HepG2 (cell line): ENCODE measurements around the gene TARBP2. TPM values are rescaled to one million over a fixed set of nuclear protein-coding genes. Genes with fewer than 3 reads are reported as not detected.

ENCODE experiments used
- ATF3 ChIP-seq: sonication (generic); formaldehyde crosslinking; IDR thresholded peaks from 2 replicates; pipeline ENCODE4 v1.4.0; 2020; ENCODE audit warnings: missing genetic modification reagents
- HNRNPLL ChIP-seq: fragments of 200-400 bp; formaldehyde crosslinking; IDR thresholded peaks from 2 replicates; pipeline ENCODE4 v1.6.1; 2017; ENCODE audit warnings: mild to moderate bottlenecking, low read depth, low read length; ENCODE audit not compliant: poor library complexity, severe bottlenecking
- MED8 ChIP-seq: sonication (generic); formaldehyde crosslinking; IDR thresholded peaks from 2 replicates; pipeline ENCODE4 v1.8.1; 2023; ENCODE audit warnings: mild to moderate bottlenecking, missing genetic modification reagents; ENCODE audit not compliant: insufficient replicate concordance
- PRMT3 ChIP-seq: sonication (generic); formaldehyde crosslinking; IDR thresholded peaks from 2 replicates; pipeline ENCODE4 v1.8.1; 2022; ENCODE audit warnings: low read depth, mild to moderate bottlenecking, moderate library complexity, missing genetic modification reagents, borderline replicate concordance
- RORA ChIP-seq: sonication (generic); formaldehyde crosslinking; IDR thresholded peaks from 2 replicates; pipeline ENCODE4 v1.5.0; 2020; ENCODE audit warnings: mild to moderate bottlenecking, missing genetic modification reagents, moderate library complexity
- SIX4 ChIP-seq: sonication (generic); formaldehyde crosslinking; IDR thresholded peaks from 2 replicates; pipeline ENCODE4 v1.4.0; 2020; ENCODE audit warnings: missing genetic modification reagents
- SNAPC4 ChIP-seq: sonication (generic); formaldehyde crosslinking; IDR thresholded peaks from 2 replicates; pipeline ENCODE4 v1.4.0; 2020; ENCODE audit warnings: mild to moderate bottlenecking, missing genetic modification reagents
- ZBTB37 ChIP-seq: sonication (generic); formaldehyde crosslinking; IDR thresholded peaks from 2 replicates; pipeline ENCODE4 v1.4.0; 2020; ENCODE audit warnings: mild to moderate bottlenecking, missing genetic modification reagents
- ZBTB39 ChIP-seq: sonication (generic); formaldehyde crosslinking; IDR thresholded peaks from 2 replicates; pipeline ENCODE4 v1.5.0; 2020; ENCODE audit warnings: missing genetic modification reagents
- ZC3H13 ChIP-seq: sonication (generic); formaldehyde crosslinking; IDR thresholded peaks from 2 replicates; pipeline ENCODE4 v1.8.1; 2023; ENCODE audit warnings: mild to moderate bottlenecking, missing genetic modification reagents, moderate library complexity
- ZFP90 ChIP-seq: sonication (generic); formaldehyde crosslinking; IDR thresholded peaks from 2 replicates; pipeline ENCODE4 v1.8.0; 2022; ENCODE audit warnings: missing genetic modification reagents, mild to moderate bottlenecking, inconsistent platforms, borderline replicate concordance
- ZNF280B ChIP-seq: sonication (generic); formaldehyde crosslinking; IDR thresholded peaks from 2 replicates; pipeline ENCODE4 v1.5.0; 2020; ENCODE audit warnings: missing genetic modification reagents, mild to moderate bottlenecking, borderline replicate concordance
- ZNF292 ChIP-seq: sonication (generic); formaldehyde crosslinking; IDR thresholded peaks from 2 replicates; pipeline ENCODE4 v1.8.1; 2022; ENCODE audit warnings: mild to moderate bottlenecking, low read depth, missing genetic modification reagents, borderline replicate concordance
- ZNF574 ChIP-seq: sonication (generic); formaldehyde crosslinking; IDR thresholded peaks from 2 replicates; pipeline ENCODE4 v1.4.0; 2020; ENCODE audit warnings: missing genetic modification reagents
- polyA plus RNA-seq, 8 experiments: library from polyadenylated mRNA; depleted of rRNA in 3 of 8; stranded (reverse) in 7 of 8; unstranded in 1 of 8; fragments of >200 nt; fragmentation: Illumina TruSeq in 4 of 8; extraction: Trizol in 4 of 8; gene quantifications; 2 replicates each; pipeline versions ENCODE4 v1.2.1 to v1.2.3, GENCODE V29; 2011 to 2016; ENCODE audit warnings: low read depth in 4 of 8, missing spikeins in 1 of 8, mixed read lengths in 1 of 8; ENCODE audit not compliant: insufficient read depth in 1 of 8
- total RNA-seq, 5 experiments: library from RNA; depleted of rRNA; stranded (reverse); fragments of >200 nt; fragmentation: Illumina TruSeq; extraction: Trizol; gene quantifications; 2 replicates each; pipeline ENCODE4 v1.2.3, GENCODE V29; 2016; ENCODE audit warnings: low read depth in 1 of 5

Gene TARBP2
- total and polyA plus RNA-seq, 2 of the 13 experiments (the other 11 are each of a cell fraction or from before 2014, with no cell fraction given) = 47.0 to 55.5 TPM

GRCh38 chr12:53451661-53452158, 49.4 kb upstream of the TARBP2 start, which contains the start of gene PCBP2 (continued):
- TF ChIP-seq SNAPC4 (CRISPR knock-in tag) = no peak
- no peak for TF ChIP-seq PRMT3
- TF ChIP-seq ZBTB39 (CRISPR knock-in tag) = no peak
- TF ChIP-seq SIX4 (CRISPR knock-in tag) = peak; percentile 51; the same call in 1 of the 2 replicates
- no peak for TF ChIP-seq RORA (CRISPR knock-in tag)
- TF ChIP-seq ZC3H13 (CRISPR knock-in tag) = peak; percentile 35; the same call in 1 of the 2 replicates
- TF ChIP-seq MED8 (CRISPR knock-in tag) = peak; percentile 56
- peak; percentile 99 for TF ChIP-seq ZNF574 (CRISPR knock-in tag)
- TF ChIP-seq ZFP90 (CRISPR knock-in tag) = peak; percentile 68; the same call in 1 of the 2 replicates
- TF ChIP-seq ATF3 = peak; percentile 76
- no peak; the same call in 1 of the 2 replicates for TF ChIP-seq ZNF280B (CRISPR knock-in tag)
- no peak for TF ChIP-seq ZNF292 (CRISPR knock-in tag)
- TF ChIP-seq HNRNPLL = peak; percentile 73
- no peak for TF ChIP-seq ZBTB37
